ENCODE results near the gene CEP135.

CEP135 gene

DNA sequence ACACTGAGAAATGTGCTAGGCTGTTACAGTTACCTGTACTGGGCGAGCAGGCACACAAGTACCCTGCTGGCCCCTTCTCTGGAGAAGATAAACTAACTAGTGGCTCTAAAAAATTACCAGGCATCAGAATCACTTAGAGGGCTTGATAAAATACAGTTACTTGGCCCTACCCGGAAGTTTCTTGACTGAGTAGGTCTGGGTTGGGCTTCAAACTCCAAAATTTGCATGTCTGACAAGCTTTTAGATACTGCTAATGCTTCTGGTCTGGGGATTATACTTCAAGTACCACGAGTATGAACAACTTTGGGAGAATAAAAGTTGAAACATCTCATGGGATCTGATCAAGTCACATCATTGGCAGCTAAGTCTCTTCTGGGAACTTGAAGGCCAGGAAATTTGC lies 30.8 kb downstream of the CEP135 start:
- TF ChIP-seq, protein P1, sequence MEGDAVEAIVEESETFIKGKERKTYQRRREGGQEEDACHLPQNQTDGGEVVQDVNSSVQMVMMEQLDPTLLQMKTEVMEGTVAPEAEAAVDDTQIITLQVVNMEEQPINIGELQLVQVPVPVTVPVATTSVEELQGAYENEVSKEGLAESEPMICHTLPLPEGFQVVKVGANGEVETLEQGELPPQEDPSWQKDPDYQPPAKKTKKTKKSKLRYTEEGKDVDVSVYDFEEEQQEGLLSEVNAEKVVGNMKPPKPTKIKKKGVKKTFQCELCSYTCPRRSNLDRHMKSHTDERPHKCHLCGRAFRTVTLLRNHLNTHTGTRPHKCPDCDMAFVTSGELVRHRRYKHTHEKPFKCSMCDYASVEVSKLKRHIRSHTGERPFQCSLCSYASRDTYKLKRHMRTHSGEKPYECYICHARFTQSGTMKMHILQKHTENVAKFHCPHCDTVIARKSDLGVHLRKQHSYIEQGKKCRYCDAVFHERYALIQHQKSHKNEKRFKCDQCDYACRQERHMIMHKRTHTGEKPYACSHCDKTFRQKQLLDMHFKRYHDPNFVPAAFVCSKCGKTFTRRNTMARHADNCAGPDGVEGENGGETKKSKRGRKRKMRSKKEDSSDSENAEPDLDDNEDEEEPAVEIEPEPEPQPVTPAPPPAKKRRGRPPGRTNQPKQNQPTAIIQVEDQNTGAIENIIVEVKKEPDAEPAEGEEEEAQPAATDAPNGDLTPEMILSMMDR (IDR thresholded peaks at IDR 0.05; ENCODE audit: low read depth, low read length) = no peak
- Histone ChIP-seq H3K36me3 (peaks cover 9% of the 10 kb centered on the region), H3K9me3 (no peaks in the 10 kb centered on the region), H3K27me3 (no peaks in the 10 kb centered on the region), H3K4me1 (peaks cover 3% of the 10 kb centered on the region; the same call in 1 of the 2 replicates), H3K4me3 (ENCODE audit: low read depth, low read length) (no peak overlapping the region)
- no peak for DNase-seq

DNA sequence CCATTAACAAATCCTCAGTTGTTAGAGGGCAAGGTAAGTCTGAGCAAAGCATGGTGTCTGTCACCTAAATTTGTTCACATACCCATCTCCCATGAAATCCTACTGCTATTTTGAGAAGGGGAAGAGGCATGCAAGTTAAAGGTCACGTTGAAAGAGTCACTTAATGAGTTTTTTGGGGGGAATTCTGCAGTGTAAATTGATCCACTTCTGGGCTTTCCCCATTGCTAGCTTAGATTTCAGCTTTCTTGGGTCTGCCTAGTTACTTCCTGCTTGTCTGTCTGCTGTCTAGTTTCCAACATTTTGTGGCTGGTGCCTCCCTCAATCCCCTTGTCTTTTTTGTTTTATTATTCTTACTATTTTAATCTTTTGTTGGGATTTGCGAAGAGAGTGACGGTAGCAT lies 32.0 kb downstream of the CEP135 start:
- H3K9me3 ChIP-seq = no peaks in the 10 kb centered on the region
- TF ChIP-seq, protein P1 (IDR thresholded peaks at IDR 0.05; ENCODE audit: low read depth, low read length) = no peak
- DNase-seq = no peak
- no peaks in the 10 kb centered on the region for H3K27me3 ChIP-seq
- no peak overlapping the region for H3K4me3 ChIP-seq (ENCODE audit: low read depth, low read length)
- H3K36me3 ChIP-seq = peaks cover 12% of the 10 kb centered on the region
- peaks cover 3% of the 10 kb centered on the region; the same call in 1 of the 2 replicates for H3K4me1 ChIP-seq

- Histone ChIP-seq H3K4me3 (ENCODE audit: low read depth, low read length) (no peak overlapping the region), H3K4me1 (peaks cover 3% of the 10 kb centered on the region; the same call in 1 of the 2 replicates), H3K27me3 (no peaks in the 10 kb centered on the region), H3K36me3 (peaks cover 13% of the 10 kb centered on the region), H3K9me3 (no peaks in the 10 kb centered on the region)
- no peak for DNase-seq
- TF ChIP-seq, protein P1 (IDR thresholded peaks at IDR 0.05; ENCODE audit: low read depth, low read length) = no peak
These were observed 34.2 kb downstream of the CEP135 start for GRCh38 chr4:55982976-55983375.

GRCh38 chr4:55989766-55990165 lies 41.0 kb downstream of the CEP135 start:
- Histone ChIP-seq H3K4me3 (ENCODE audit: low read depth, low read length) (no peak overlapping the region), H3K4me1 (peaks cover 6% of the 10 kb centered on the region), H3K27me3 (no peaks in the 10 kb centered on the region), H3K36me3 (peaks cover 15% of the 10 kb centered on the region), H3K9me3 (no peaks in the 10 kb centered on the region)
- DNase-seq = peak; percentile 21
- TF ChIP-seq, protein P1 (IDR thresholded peaks at IDR 0.05; ENCODE audit: low read depth, low read length) = no peak

DNA sequence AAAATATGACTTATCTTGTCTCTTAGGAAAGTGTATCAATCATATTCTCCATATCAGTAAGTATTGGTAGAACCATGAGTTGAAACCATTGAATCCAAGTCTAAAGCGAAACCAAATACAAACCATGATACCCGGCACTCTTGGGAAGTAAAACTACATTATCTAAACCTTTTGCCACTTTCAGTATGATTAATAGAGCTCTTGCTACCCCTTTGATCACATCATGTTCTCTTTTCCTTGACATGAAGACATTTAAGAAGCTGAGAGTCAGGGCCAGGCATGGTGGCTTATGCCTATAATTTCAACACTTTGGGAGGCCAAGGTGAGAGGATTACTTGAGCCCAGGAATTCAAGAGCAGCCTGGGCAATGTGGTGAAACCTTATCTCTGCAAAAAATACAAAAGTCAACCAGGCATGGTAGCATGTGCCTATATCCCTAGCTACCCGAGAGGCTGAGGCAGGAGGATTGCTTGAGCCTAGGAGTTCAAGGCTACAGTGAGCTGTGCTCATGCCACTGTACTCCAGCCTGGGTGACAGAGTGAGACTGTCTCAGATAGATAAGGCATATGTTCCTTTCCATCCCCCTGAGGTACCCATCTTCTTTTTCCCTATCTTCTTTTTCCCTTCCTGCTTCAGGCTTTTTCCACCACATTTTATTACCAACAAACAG lies 45.4 kb downstream of the CEP135 start:
- Histone ChIP-seq H3K27me3 (no peaks in the 10 kb centered on the region), H3K36me3 (peaks cover 11% of the 10 kb centered on the region), H3K4me1 (peaks cover 6% of the 10 kb centered on the region), H3K4me3 (ENCODE audit: low read depth, low read length) (no peak overlapping the region), H3K9me3 (no peaks in the 10 kb centered on the region)
- TF ChIP-seq, protein P1 (IDR thresholded peaks at IDR 0.05; ENCODE audit: low read depth, low read length) = no peak
- DNase-seq = no peak

DNA sequence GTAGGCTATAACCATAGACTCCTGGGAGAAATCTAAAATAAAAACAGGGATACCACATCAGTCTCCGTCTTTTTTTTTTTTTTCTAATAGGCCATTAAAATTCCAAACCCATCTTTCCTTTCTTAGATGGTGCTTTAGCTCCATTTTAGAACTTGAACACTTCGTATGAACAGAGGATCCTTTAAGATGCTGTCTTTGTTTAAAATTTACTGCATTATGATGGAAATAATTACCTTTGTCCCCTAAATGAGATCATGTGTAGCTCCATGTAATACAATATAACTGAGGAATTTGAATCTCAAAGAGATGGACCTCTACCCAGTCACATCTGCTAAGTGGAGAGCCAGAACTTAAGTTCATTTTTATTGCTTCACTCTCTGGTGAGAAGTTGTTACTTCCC lies 47.9 kb downstream of the CEP135 start:
- TF ChIP-seq, protein P1 (IDR thresholded peaks at IDR 0.05; ENCODE audit: low read depth, low read length) = no peak
- no peak for DNase-seq
- Histone ChIP-seq H3K9me3 (no peaks in the 10 kb centered on the region), H3K27me3 (no peaks in the 10 kb centered on the region), H3K4me3 (ENCODE audit: low read depth, low read length) (no peak overlapping the region), H3K36me3 (peaks cover 20% of the 10 kb centered on the region), H3K4me1 (no peaks in the 10 kb centered on the region)
